Breast epithelium (tissue), 4 donors: ENCODE data around the gene HCFC1R1. TPM values are rescaled to one million over a fixed set of nuclear protein-coding genes. Genes with fewer than 3 reads are reported as not detected.

Source experiments
- DNase-seq, 2 donors: peaks; one replicate each; pipeline ENCODE4 v3.0.0-alpha.2; 2019; ENCODE audit warnings: low spot score in 2 of 2
- H3K27ac ChIP-seq, 2 donors: fragments of 200-600 bp; sonication (generic) in 1 of 2; one replicate each; pipeline ENCODE4 v1.5.1; 2016 to 2019; ENCODE audit warnings: mild to moderate bottlenecking in 1 of 2
- H3K27me3 ChIP-seq, 2 donors: fragments of 200-600 bp; sonication (generic) in 1 of 2; one replicate each; pipeline versions ENCODE4 v1.5.1 to v1.6.0; 2017 to 2019; ENCODE audit warnings: control low read depth in 1 of 2, mild to moderate bottlenecking in 1 of 2
- H3K36me3 ChIP-seq: fragments of 200-600 bp; one replicate; pipeline ENCODE4 v1.5.1; 2019
- H3K4me1 ChIP-seq, 2 donors: fragments of 200-600 bp; sonication (generic); one replicate each; pipeline ENCODE4 v1.5.1; 2016 to 2019; ENCODE audit warnings: control low read depth in 1 of 2
- H3K4me3 ChIP-seq, 3 donors: fragments of 200-600 bp; sonication (generic); 1 replicate in 2 of 3; 2 replicates in 1 of 3; pipeline ENCODE4 v1.5.1; 2016 to 2019; ENCODE audit warnings: mild to moderate bottlenecking in 3 of 3, moderate library complexity in 2 of 3
- H3K9me3 ChIP-seq, 2 donors: fragments of 200-600 bp; sonication (generic) in 1 of 2; one replicate each; pipeline ENCODE4 v1.5.1; 2016 to 2019; ENCODE audit warnings: control low read depth in 1 of 2
- CTCF ChIP-seq, 3 donors: fragments of 450-650 bp; IDR thresholded peaks; one replicate each; pipeline ENCODE4 v1.5.1; 2016 to 2017; ENCODE audit warnings: antibody characterized with exemption in 3 of 3, mild to moderate bottlenecking in 3 of 3, moderate library complexity in 3 of 3
- POLR2A ChIP-seq: fragments of 450-650 bp; IDR thresholded peaks from one replicate; pipeline ENCODE4 v1.6.1; 2016; ENCODE audit warnings: antibody characterized with exemption, mild to moderate bottlenecking, moderate library complexity
- POLR2AphosphoS5 ChIP-seq, 3 donors: sonication (generic); formaldehyde crosslinking; IDR thresholded peaks; one replicate each; pipeline ENCODE4 v1.6.1; 2017; ENCODE audit warnings: antibody characterized with exemption in 3 of 3
- intact Hi-C: fragments of 100-400 bp; cut with DNase I; formaldehyde crosslinking; loops from one replicate; pipeline ENCODE4 v1.15.1; 2023; ENCODE audit warnings: low total_unique reads
- total RNA-seq, 3 donors: library from RNA; depleted of rRNA; stranded (reverse); fragments of >200 nt; gene quantifications; one replicate each; pipeline ENCODE4 v1.1.0, GENCODE V29; 2016

HCFC1R1 gene
- total RNA-seq, 3 donors from 2014 or later, result 8.8 to 26.5 (median 17.3) TPM

GRCh38 chr16:3001316-3001715 is 22.4 kb downstream of the HCFC1R1 start:
- no peaks in the 10 kb centered on the region for H3K9me3 ChIP-seq
- H3K27me3 ChIP-seq, result no peaks in the 10 kb centered on the region
- H3K27ac ChIP-seq, result no peak overlapping the region
- TF ChIP-seq POLR2A (no peak), POLR2AphosphoS5 (IDR thresholded peaks at IDR 0.05) (no peak), CTCF (IDR thresholded peaks at IDR 0.05) (no peak)
- H3K36me3 ChIP-seq, result no peaks in the 10 kb centered on the region
- intact Hi-C loops, result no loop called here
- no peaks in the 10 kb centered on the region for H3K4me1 ChIP-seq
- H3K4me3 ChIP-seq, result no peak overlapping the region
- DNase-seq, result no peak

GRCh38 chr16:3000540-3000939 is 23.2 kb downstream of the HCFC1R1 start:
- DNase-seq, result no peak
- H3K27me3 ChIP-seq, result no peaks in the 10 kb centered on the region
- H3K4me3 ChIP-seq, result no peak overlapping the region
- no peaks in the 10 kb centered on the region for H3K9me3 ChIP-seq
- TF ChIP-seq CTCF (IDR thresholded peaks at IDR 0.05) (no peak), POLR2AphosphoS5 (IDR thresholded peaks at IDR 0.05) (no peak), POLR2A (no peak)
- no peaks in the 10 kb centered on the region for H3K4me1 ChIP-seq
- intact Hi-C loops, result no loop called here
- H3K36me3 ChIP-seq, result no peaks in the 10 kb centered on the region
- no peak overlapping the region for H3K27ac ChIP-seq

- Histone ChIP-seq H3K9me3 (no peaks in the 10 kb centered on the region), H3K36me3 (no peaks in the 10 kb centered on the region), H3K4me1 (no peaks in the 10 kb centered on the region), H3K27me3 (no peaks in the 10 kb centered on the region), H3K4me3 (no peak overlapping the region), H3K27ac (no peak overlapping the region)
- intact Hi-C loops, result no loop called here
- DNase-seq, result no peak
- TF ChIP-seq POLR2AphosphoS5 (IDR thresholded peaks at IDR 0.05), result no peak
- TF ChIP-seq POLR2A, result no peak
- no peak for TF ChIP-seq CTCF (IDR thresholded peaks at IDR 0.05)
Measured at GRCh38 chr16:2999929-3000328, 23.8 kb downstream of the HCFC1R1 start.

- H3K27ac ChIP-seq, result no peak overlapping the region
- no peak overlapping the region for H3K4me3 ChIP-seq
- H3K36me3 ChIP-seq, result no peaks in the 10 kb centered on the region
- no peaks in the 10 kb centered on the region for H3K4me1 ChIP-seq
- no peaks in the 10 kb centered on the region for H3K27me3 ChIP-seq
- DNase-seq, result no peak
- TF ChIP-seq POLR2AphosphoS5 (IDR thresholded peaks at IDR 0.05) (no peak), POLR2A (no peak), CTCF (IDR thresholded peaks at IDR 0.05) (no peak)
- no peaks in the 10 kb centered on the region for H3K9me3 ChIP-seq
- intact Hi-C loops, result no loop called here
Measured at GRCh38 chr16:2996298-2996697, 27.4 kb downstream of the HCFC1R1 start.

- no peak for TF ChIP-seq CTCF (IDR thresholded peaks at IDR 0.05)
- TF ChIP-seq POLR2AphosphoS5 (IDR thresholded peaks at IDR 0.05), result no peak
- TF ChIP-seq POLR2A, result no peak
- Histone ChIP-seq H3K4me1 (no peaks in the 10 kb centered on the region), H3K9me3 (no peaks in the 10 kb centered on the region), H3K36me3 (no peaks in the 10 kb centered on the region), H3K27ac (peak overlapping the region in 1 of 2 donors; percentile 21), H3K27me3 (peaks cover 0 to 3% of the 10 kb centered on the region in 2 donors), H3K4me3 (no peak overlapping the region)
- DNase-seq, result peak in 1 of 2 donors; percentile 51
- intact Hi-C loops, result no loop called here
Measured at GRCh38 chr16:2992383-2993081, 31.2 kb downstream of the HCFC1R1 start.
